KMS-11 (cell line): Measurements from ENCODE around the gene ABCC6.
"Not testable (repeated sequence)": the region's sequence is repeated elsewhere in the genome, so short reads cannot be mapped to it uniquely, and the experiment has no call there.

Experiments used
- H2AFZ ChIP-seq: fragments of 200-600 bp; sonication (generic); 2 replicates; pipeline ENCODE4 v1.6.1; 2016; ENCODE audit warnings: antibody characterized with exemption, mixed run types, low read depth
- H3K27ac ChIP-seq: fragments of 200-600 bp; sonication (generic); 2 replicates; pipeline ENCODE4 v1.6.1; 2016; ENCODE audit warnings: mild to moderate bottlenecking, mixed run types
- H3K27me3 ChIP-seq: fragments of 200-600 bp; sonication (generic); 2 replicates; pipeline ENCODE4 v1.6.1; 2017; ENCODE audit warnings: mild to moderate bottlenecking, low read depth, mixed run types, moderate library complexity; ENCODE audit not compliant: insufficient read depth
- H3K36me3 ChIP-seq: fragments of 200-600 bp; sonication (generic); 2 replicates; pipeline ENCODE4 v1.6.1; 2017; ENCODE audit warnings: mild to moderate bottlenecking, mixed run types; ENCODE audit not compliant: insufficient read depth
- H3K4me1 ChIP-seq: fragments of 200-600 bp; sonication (generic); 2 replicates; pipeline ENCODE4 v1.6.1; 2016; ENCODE audit warnings: mild to moderate bottlenecking, low read depth, mixed run types; ENCODE audit not compliant: poor library complexity, severe bottlenecking
- H3K4me2 ChIP-seq: fragments of 200-600 bp; sonication (generic); 2 replicates; pipeline ENCODE4 v1.7.0; 2016; ENCODE audit warnings: mild to moderate bottlenecking, mixed run types
- H3K4me3 ChIP-seq: fragments of 200-600 bp; sonication (generic); IDR thresholded peaks from 2 replicates; pipeline ENCODE4 v1.6.1; 2017; ENCODE audit warnings: low read depth, low read length, mixed read lengths; ENCODE audit not compliant: insufficient read depth
- H3K79me2 ChIP-seq: fragments of 200-600 bp; sonication (generic); 2 replicates; pipeline ENCODE4 v1.6.1; 2016; ENCODE audit warnings: low read depth, mixed run types; ENCODE audit not compliant: insufficient read depth
- H3K9ac ChIP-seq: fragments of 200-600 bp; sonication (generic); 2 replicates; pipeline ENCODE4 v1.6.1; 2016; ENCODE audit warnings: mild to moderate bottlenecking, mixed run types
- H4K20me1 ChIP-seq: fragments of 200-600 bp; sonication (generic); 2 replicates; pipeline ENCODE4 v1.6.1; 2016; ENCODE audit warnings: mild to moderate bottlenecking, mixed run types; ENCODE audit not compliant: insufficient read depth
- TF ChIP-seq, protein P1 (sequence below): fragments of 200-600 bp; sonication (generic); conservative IDR thresholded peaks from 2 replicates; pipeline ENCODE4 v1.6.1; 2017; ENCODE audit warnings: low read depth, mild to moderate bottlenecking, antibody characterized with exemption, low read length, moderate library complexity, mixed read lengths

Gene ABCC6

DNA sequence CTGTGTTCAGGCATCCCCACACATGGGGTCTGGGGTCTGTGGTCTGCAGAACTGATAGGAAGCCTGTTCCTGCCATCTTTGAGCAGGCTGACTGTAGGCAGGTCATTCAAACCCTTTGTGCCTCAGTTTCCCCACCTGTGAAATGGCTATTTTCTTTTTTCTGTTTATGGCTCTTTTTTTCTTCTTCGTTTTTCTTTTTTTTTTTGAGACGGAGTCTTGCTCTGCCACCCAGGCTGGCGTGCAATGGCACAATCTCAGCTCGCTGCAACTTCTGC, 72.5 kb downstream of the ABCC6 start:
- H3K27ac ChIP-seq = no peak overlapping the region
- H3K4me2 ChIP-seq = no peak overlapping the region
- H3K36me3 ChIP-seq = no peaks in the 10 kb centered on the region
- no peaks in the 10 kb centered on the region for H4K20me1 ChIP-seq
- H3K27me3 ChIP-seq = no peaks in the 10 kb centered on the region
- no peaks in the 10 kb centered on the region for H3K4me1 ChIP-seq
- no peaks in the 10 kb centered on the region for H3K79me2 ChIP-seq
- H2AFZ ChIP-seq = no peak overlapping the region
- H3K4me3 ChIP-seq = no peak overlapping the region
- no peak overlapping the region for H3K9ac ChIP-seq
- TF ChIP-seq, protein P1, sequence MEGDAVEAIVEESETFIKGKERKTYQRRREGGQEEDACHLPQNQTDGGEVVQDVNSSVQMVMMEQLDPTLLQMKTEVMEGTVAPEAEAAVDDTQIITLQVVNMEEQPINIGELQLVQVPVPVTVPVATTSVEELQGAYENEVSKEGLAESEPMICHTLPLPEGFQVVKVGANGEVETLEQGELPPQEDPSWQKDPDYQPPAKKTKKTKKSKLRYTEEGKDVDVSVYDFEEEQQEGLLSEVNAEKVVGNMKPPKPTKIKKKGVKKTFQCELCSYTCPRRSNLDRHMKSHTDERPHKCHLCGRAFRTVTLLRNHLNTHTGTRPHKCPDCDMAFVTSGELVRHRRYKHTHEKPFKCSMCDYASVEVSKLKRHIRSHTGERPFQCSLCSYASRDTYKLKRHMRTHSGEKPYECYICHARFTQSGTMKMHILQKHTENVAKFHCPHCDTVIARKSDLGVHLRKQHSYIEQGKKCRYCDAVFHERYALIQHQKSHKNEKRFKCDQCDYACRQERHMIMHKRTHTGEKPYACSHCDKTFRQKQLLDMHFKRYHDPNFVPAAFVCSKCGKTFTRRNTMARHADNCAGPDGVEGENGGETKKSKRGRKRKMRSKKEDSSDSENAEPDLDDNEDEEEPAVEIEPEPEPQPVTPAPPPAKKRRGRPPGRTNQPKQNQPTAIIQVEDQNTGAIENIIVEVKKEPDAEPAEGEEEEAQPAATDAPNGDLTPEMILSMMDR = no peak

DNA sequence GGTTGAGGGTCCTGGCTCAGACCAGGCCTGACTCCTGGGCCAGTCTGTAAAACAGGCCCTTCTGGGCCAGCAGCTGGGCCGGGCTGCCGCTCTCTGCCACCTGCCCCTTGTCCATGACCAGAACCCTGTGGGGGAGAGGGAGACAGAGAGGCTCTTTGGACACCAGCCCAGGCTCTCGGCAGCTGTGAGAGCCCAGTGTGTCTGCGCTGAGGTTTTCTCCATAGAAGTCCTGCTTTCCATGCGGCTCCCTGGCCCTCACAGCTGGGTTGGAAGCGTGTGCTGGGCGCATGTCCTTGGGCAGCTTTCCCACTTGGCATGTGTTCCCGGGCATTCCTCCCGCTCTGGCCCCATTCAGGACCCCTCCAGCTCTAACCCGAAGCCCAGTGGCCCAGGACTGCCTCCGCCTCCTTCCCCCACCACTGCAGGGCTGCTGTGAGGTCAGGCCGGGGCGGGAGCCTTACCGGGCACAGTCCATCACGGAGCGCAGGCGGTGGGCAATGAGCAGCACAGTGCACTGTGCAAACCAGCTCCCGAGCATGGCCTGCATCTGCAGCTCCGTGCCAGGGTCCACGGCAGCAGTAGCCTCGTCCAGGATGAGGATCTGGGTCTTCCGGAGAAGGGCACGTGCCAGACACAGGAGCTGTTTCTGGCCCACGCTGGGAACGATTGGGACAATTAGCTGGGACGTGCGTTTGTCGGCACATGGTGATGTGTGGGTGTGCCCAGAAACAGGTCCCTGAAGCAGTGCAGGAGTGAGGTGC, 73.0 kb downstream of the ABCC6 start:
- Histone ChIP-seq H2AFZ (no peak overlapping the region), H3K36me3 (no peaks in the 10 kb centered on the region), H3K27ac (no peak overlapping the region), H3K4me2 (no peak overlapping the region), H3K9ac (no peak overlapping the region), H3K79me2 (no peaks in the 10 kb centered on the region), H4K20me1 (no peaks in the 10 kb centered on the region), H3K4me1 (no peaks in the 10 kb centered on the region), H3K27me3 (no peaks in the 10 kb centered on the region), H3K4me3 (no peak overlapping the region)
- TF ChIP-seq, protein P1 = no peak

DNA sequence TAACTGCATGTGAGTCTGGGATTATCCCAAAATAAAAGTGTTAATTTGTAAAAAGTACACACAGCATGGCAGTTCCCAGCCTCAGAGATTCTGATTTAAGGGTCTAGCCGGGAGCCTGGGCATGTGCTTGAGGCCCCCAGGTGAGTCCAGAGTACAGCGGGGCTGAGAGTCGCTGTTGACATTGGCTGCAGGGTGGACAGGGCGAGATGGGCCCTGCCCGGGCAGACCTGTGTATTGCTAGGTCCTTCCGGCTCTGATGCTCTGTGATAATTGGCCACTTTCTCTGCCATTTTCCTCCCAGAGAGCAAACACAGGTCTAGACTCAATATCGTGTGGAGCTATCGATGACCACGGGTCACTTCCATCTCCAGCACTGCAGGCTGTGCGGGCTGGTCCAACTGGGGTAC, 73.6 kb downstream of the ABCC6 start:
- H2AFZ ChIP-seq = no peak overlapping the region
- H3K27me3 ChIP-seq = no peaks in the 10 kb centered on the region
- no peaks in the 10 kb centered on the region for H3K4me1 ChIP-seq
- no peak overlapping the region for H3K9ac ChIP-seq
- no peaks in the 10 kb centered on the region for H3K36me3 ChIP-seq
- no peak overlapping the region for H3K27ac ChIP-seq
- TF ChIP-seq, protein P1 = no peak
- H3K4me2 ChIP-seq = no peak overlapping the region
- H3K79me2 ChIP-seq = no peaks in the 10 kb centered on the region
- H3K4me3 ChIP-seq = no peak overlapping the region
- no peaks in the 10 kb centered on the region for H4K20me1 ChIP-seq

DNA sequence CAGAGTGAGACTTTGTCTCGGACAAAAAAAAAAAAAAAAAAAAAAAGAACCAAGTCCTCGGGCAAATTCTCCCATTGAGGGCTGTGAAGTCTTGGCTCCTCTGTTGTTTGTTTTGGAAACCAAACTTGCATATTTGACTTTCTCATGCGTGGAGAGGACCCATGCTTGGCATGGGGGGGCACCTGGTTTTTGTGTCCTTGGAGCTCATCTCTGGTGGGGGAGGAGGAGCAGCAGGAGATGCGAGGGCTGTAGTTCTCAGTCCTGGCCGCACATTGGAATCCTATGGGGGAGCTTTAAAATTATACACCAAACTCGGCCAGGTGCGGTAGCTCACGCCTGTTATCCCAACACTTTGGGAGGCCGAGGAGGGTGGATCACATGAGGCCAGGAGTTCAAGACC, 74.5 kb downstream of the ABCC6 start:
- H3K36me3 ChIP-seq = no peaks in the 10 kb centered on the region
- no peak overlapping the region for H2AFZ ChIP-seq
- H3K4me2 ChIP-seq = no peak overlapping the region
- no peaks in the 10 kb centered on the region for H4K20me1 ChIP-seq
- no peak overlapping the region for H3K27ac ChIP-seq
- no peaks in the 10 kb centered on the region for H3K4me1 ChIP-seq
- no peaks in the 10 kb centered on the region for H3K79me2 ChIP-seq
- no peak overlapping the region for H3K4me3 ChIP-seq
- no peaks in the 10 kb centered on the region for H3K27me3 ChIP-seq
- TF ChIP-seq, protein P1 = no peak
- H3K9ac ChIP-seq = no peak overlapping the region

DNA sequence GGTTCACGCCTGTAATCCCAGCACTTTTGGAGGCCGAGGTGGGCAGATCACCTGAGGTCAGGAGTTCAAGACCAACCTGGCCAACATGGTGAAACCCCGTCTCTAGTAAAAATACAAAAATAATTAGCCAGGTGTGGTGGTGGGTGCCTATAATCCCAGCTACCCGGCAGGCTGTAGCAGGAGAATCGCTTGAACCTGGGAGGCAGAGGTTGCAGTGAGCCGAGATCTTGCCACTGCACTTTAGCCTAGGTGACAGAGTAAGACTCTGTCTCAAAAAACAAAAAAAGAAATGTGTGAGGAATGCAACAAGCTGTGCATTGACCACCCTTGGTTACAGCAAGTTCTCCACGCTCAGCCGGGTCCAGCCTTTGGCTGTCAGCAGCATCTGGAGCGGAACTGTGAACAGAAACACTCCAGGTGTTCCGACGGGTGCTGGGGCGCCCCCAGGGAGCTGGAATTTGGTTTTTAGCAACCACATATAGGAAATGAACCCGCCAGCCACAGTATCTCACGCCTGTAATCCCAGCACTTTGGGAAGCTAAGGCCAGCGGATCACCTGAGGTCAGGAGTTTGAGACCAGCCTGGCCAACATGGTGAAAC, 75.2 kb downstream of the ABCC6 start:
- H3K4me3 ChIP-seq, H2AFZ ChIP-seq, H3K27ac ChIP-seq, H3K9ac ChIP-seq, H3K27me3 ChIP-seq, H3K4me1 ChIP-seq, H3K36me3 ChIP-seq, H3K4me2 ChIP-seq, H3K79me2 ChIP-seq, H4K20me1 ChIP-seq: not testable (repeated sequence)
